Panc1 (cell line): ENCODE data around the gene XYLT1.

Source experiments
- CTCF ChIP-seq: fragments of 450-650 bp; IDR thresholded peaks from 2 replicates; pipeline ENCODE4 v1.5.1; 2017; ENCODE audit warnings: mild to moderate bottlenecking
- POLR2AphosphoS5 ChIP-seq: IDR thresholded peaks from 2 replicates; pipeline ENCODE4 v1.6.1; 2012; ENCODE audit warnings: mild to moderate bottlenecking, low read depth, low read length, moderate library complexity

GRCh38 chr16:17170435-17170834 is 300.3 kb downstream of the XYLT1 start:
- TF ChIP-seq CTCF (no peak), POLR2AphosphoS5 (no peak)
